GM23248 (cell line): Measurements from ENCODE around the gene FAS.

ENCODE experiments used
- EZH2 ChIP-seq: fragments of 200-600 bp; sonication (generic); IDR thresholded peaks from 2 replicates; pipeline ENCODE4 v1.6.1; 2018; ENCODE audit warnings: antibody characterized with exemption, mild to moderate bottlenecking; ENCODE audit not compliant: insufficient read depth, poor library complexity, severe bottlenecking
- EZH2phosphoT487 ChIP-seq: fragments of 200-600 bp; sonication (generic); IDR thresholded peaks from 2 replicates; pipeline ENCODE4 v1.6.1; 2018; ENCODE audit warnings: antibody characterized with exemption, moderate library complexity, mild to moderate bottlenecking, low read depth; ENCODE audit not compliant: insufficient read depth

DNA sequence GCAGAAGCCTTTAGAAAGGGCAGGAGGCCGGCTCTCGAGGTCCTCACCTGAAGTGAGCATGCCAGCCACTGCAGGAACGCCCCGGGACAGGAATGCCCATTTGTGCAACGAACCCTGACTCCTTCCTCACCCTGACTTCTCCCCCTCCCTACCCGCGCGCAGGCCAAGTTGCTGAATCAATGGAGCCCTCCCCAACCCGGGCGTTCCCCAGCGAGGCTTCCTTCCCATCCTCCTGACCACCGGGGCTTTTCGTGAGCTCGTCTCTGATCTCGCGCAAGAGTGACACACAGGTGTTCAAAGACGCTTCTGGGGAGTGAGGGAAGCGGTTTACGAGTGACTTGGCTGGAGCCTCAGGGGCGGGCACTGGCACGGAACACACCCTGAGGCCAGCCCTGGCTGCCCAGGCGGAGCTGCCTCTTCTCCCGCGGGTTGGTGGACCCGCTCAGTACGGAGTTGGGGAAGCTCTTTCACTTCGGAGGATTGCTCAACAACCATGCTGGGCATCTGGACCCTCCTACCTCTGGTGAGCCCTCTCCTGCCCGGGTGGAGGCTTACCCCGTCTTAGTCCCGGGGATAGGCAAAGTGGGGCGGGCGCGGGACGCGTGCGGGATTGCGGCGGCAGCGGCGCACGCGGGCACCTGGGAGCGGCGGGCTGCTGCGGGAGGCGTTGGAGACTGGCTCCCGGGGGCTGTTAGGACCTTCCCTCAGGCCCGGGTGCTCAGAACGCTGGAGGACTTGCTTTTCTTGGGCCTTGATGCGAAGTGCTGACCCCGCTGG lies at the start of gene FAS:
- TF ChIP-seq EZH2 (no peak), EZH2phosphoT487 (no peak)
